Left ventricle myocardium inferior (tissue), 1 donor: ENCODE measurements around the gene EFCAB10. TPM values are rescaled to one million over a fixed set of nuclear protein-coding genes. Genes with fewer than 3 reads are reported as not detected.

ENCODE experiments used
- DNase-seq: peaks from one replicate; pipeline ENCODE4 v3.0.0-alpha.2; 2020
- H3K27ac ChIP-seq: fragments of 200-600 bp; replicated peaks from 2 replicates; pipeline ENCODE4 v1.8.0; 2021
- H3K27me3 ChIP-seq: fragments of 200-600 bp; 2 replicates; pipeline ENCODE4 v1.8.0; 2021; ENCODE audit warnings: low read depth
- H3K36me3 ChIP-seq: fragments of 200-600 bp; 2 replicates; pipeline ENCODE4 v1.8.0; 2021
- H3K4me1 ChIP-seq: fragments of 200-600 bp; 2 replicates; pipeline ENCODE4 v1.8.0; 2021
- H3K4me3 ChIP-seq: fragments of 200-600 bp; 2 replicates; pipeline ENCODE4 v1.8.0; 2021; ENCODE audit warnings: mild to moderate bottlenecking, moderate library complexity
- H3K9me3 ChIP-seq: fragments of 200-600 bp; replicated peaks from 2 replicates; pipeline ENCODE4 v1.8.0; 2021
- intact Hi-C: fragments of 100-400 bp; cut with micrococcal nuclease; formaldehyde crosslinking; loops from one replicate; pipeline ENCODE4 v1.11.0; 2022
- long read RNA-seq: library from polyadenylated mRNA; unstranded; transcript quantifications from one replicate; pipeline ENCODE4 v2.0.0, GENCODE V29; 2021
- total RNA-seq: library from RNA; stranded (reverse); fragmentation: NEBNext Ultra II Directional; extraction: Animal tissue kit (Norgen Biotek cat#: 25700); gene quantifications from one replicate; pipeline ENCODE4 v1.2.1, GENCODE V29; 2021
- TF ChIP-seq, protein P1 (sequence below): fragments of 200-600 bp; IDR thresholded peaks from 2 replicates; pipeline ENCODE4 v1.8.0; 2021; ENCODE audit warnings: antibody characterized with exemption, mild to moderate bottlenecking, borderline replicate concordance
- donor health status: DM: no; HTN: yes; CAD: no; lungs with severe emphysema.

The EFCAB10 gene, protein sequence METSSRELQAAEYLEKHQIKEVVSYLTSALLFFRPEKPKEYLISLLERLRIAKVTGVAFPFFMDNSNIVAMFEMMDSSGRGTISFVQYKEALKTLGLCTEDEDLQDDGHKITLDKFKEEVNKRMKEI
- not detected for total RNA-seq
- long read RNA-seq: 0 reads

DNA sequence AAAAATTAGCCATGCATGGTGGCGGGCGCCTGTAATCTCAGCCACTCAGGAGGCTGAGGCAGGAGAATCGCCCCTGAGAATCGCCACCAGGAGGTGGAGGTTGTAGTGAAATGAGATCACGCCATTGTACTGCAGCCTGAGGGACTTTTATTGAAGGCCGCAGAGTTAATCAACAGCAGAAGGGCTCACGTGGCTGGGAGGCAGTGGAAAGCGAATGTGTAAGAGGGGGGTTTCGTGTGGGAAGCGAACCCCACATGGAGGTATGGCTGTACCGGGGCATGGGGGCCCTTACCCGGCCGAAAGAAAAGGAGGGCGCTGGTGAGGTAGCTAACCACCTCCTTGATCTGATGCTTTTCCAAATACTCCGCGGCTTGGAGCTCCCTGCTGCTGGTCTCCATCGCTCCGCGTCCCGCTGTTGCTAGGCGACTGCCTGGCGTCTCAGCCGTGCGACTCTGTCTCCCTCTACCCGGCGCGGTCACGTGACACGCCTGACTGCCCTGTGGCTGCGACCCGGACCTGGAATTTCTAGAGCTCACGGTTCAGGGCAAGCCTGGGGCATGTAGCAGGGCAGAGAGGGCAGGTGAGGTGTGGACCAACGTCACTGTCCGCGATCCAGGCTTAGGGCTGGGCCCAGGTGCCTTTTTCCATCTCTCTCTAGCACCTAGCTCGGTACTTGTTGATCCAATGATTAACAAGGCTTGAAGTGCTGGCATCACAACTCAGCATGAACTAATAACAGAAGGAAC lies at the start of gene EFCAB10:
Gene EFCAB10 (minus strand): TSS at position 428 of the 746 bp plus-strand sequence. CDS start 30 bp downstream, at position 398.
- H3K27me3 ChIP-seq: peaks cover 15% of the 10 kb centered on the region
- peak; percentile 49 for DNase-seq
- H3K4me3 ChIP-seq: peak within 1 kb of the TSS; percentile 56
- H3K4me1 ChIP-seq: peaks cover 7% of the 10 kb centered on the region
- intact Hi-C loops: no loop called here
- H3K27ac ChIP-seq: no peak within 1 kb of the TSS
- peaks cover 14% of the 10 kb centered on the region for H3K9me3 ChIP-seq
- no peaks in the 10 kb centered on the region for H3K36me3 ChIP-seq
- TF ChIP-seq, protein P1, sequence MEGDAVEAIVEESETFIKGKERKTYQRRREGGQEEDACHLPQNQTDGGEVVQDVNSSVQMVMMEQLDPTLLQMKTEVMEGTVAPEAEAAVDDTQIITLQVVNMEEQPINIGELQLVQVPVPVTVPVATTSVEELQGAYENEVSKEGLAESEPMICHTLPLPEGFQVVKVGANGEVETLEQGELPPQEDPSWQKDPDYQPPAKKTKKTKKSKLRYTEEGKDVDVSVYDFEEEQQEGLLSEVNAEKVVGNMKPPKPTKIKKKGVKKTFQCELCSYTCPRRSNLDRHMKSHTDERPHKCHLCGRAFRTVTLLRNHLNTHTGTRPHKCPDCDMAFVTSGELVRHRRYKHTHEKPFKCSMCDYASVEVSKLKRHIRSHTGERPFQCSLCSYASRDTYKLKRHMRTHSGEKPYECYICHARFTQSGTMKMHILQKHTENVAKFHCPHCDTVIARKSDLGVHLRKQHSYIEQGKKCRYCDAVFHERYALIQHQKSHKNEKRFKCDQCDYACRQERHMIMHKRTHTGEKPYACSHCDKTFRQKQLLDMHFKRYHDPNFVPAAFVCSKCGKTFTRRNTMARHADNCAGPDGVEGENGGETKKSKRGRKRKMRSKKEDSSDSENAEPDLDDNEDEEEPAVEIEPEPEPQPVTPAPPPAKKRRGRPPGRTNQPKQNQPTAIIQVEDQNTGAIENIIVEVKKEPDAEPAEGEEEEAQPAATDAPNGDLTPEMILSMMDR: no peak

DNA sequence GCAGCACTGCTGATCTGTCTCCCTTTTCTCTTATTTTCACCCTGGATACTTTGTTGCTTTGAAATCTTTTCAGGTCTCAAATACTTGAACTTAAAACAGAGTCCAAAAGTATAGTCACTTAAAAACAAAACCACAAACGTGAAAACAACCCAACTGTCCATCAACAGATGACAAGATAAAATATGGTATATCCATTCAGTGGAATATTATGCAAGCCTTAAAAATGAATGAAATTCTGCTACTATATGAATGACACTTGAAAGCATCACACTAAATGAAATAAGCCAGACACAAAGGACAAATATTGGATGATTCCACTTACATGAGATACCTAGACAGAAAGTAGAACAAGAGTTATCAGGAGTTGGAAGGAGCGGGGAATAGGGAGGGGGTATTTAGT lies 44.7 kb upstream of the EFCAB10 start:
- Histone ChIP-seq H3K27ac (no peak overlapping the region), H3K27me3 (no peaks in the 10 kb centered on the region), H3K9me3 (peaks cover 8% of the 10 kb centered on the region), H3K4me3 (no peak overlapping the region), H3K36me3 (peaks cover 50% of the 10 kb centered on the region), H3K4me1 (peaks cover 13% of the 10 kb centered on the region)
- intact Hi-C loops: no loop called here
- no peak for DNase-seq
- TF ChIP-seq, protein P1: no peak

DNA sequence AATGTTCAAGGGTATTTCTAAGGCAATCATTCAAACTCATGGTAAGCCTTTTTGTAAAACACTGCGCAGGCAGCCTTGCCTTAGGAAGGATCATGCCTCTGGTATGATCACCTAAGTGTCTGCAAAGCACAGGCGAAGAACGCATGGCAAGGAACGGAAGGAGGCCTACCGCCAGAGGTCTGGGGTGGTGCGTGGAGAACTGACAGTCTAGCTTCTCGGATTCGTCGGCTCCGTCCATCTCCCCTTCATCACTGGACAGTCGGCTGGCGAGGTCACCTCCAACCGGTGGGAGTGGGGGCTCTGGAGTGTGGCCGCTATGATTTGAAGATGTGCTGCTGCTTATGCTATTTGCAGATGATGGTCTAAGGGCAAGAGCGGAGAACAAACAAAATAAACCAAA lies 42.6 kb upstream of the EFCAB10 start:
- Histone ChIP-seq H3K36me3 (peaks cover 45% of the 10 kb centered on the region), H3K4me1 (peaks cover 16% of the 10 kb centered on the region), H3K4me3 (no peak overlapping the region), H3K9me3 (peaks cover 8% of the 10 kb centered on the region), H3K27ac (no peak overlapping the region), H3K27me3 (no peaks in the 10 kb centered on the region)
- intact Hi-C loops: no loop called here
- TF ChIP-seq, protein P1: no peak
- no peak for DNase-seq

DNA sequence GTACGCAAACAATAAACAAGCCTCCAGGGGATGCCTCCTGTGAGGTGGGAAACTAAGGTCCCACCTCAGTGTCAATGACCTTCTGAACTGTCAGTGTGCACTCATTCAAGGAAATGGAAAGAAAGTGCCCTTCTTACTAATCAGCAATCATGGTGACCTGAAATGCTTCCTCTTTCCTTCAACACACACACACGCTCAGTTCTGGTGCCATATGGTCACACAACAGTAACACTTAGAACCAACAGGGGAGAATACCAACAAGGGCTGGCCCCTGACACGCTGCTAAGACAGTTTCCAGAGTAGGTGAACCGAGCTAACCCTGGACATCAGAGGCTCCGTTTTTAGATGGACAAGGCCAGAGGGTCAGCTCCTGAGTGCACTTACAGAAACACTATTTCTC lies 42.1 kb upstream of the EFCAB10 start:
- intact Hi-C loops: no loop called here
- Histone ChIP-seq H3K4me1 (peaks cover 16% of the 10 kb centered on the region), H3K27me3 (no peaks in the 10 kb centered on the region), H3K9me3 (peaks cover 8% of the 10 kb centered on the region), H3K27ac (no peak overlapping the region), H3K36me3 (peaks cover 45% of the 10 kb centered on the region), H3K4me3 (no peak overlapping the region)
- TF ChIP-seq, protein P1: no peak
- DNase-seq: no peak

DNA sequence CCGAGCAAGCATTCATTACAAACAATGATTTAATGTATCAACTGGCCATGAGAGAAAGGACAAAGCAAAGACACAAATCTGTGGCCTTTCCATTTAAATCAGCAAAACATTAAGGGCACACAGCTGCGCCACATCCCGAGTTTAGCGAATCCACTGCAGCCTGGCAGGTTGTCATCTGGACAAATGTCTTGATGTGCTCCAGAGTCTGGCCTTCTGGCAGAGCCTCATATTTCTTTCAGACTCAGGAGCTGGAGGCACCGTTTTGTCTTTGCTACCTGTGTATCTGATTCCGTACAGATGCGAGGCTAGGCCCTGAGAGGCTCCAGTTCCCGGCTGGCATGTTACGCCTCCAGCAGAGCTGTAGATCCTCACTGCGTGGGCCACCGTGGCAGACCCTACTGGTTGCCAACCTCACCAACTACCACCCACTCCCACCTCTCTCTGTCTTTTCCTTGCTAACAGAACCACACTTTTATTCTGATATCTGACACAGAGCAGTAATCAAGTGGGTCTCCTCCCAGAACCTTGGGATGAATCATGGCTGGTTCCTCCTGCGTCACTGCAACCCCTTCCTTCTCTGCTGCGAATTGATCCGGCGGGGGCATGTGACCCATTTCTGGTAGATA lies 40.9 kb upstream of the EFCAB10 start:
- Histone ChIP-seq H3K4me1 (peaks cover 26% of the 10 kb centered on the region), H3K27me3 (no peaks in the 10 kb centered on the region), H3K36me3 (peaks cover 52% of the 10 kb centered on the region), H3K4me3 (no peak overlapping the region), H3K9me3 (peaks cover 8% of the 10 kb centered on the region), H3K27ac (no peak overlapping the region)
- TF ChIP-seq, protein P1: no peak
- DNase-seq: no peak
- intact Hi-C loops: no loop called here
